HepG2 (cell line): ENCODE results near the gene CDHR4. TPM values are rescaled to one million over a fixed set of nuclear protein-coding genes. Genes with fewer than 3 reads are reported as not detected.

ENCODE experiments used
- BRCA1 ChIP-seq: sonication (generic); formaldehyde crosslinking; IDR thresholded peaks from 2 replicates; pipeline ENCODE4 v1.4.0; 2020; ENCODE audit warnings: missing genetic modification reagents
- CBFB ChIP-seq: sonication (generic); formaldehyde crosslinking; IDR thresholded peaks from 2 replicates; pipeline ENCODE4 v1.4.0; 2020; ENCODE audit warnings: missing genetic modification reagents
- ESRRA ChIP-seq: sonication (generic); formaldehyde crosslinking; IDR thresholded peaks from 2 replicates; pipeline ENCODE4 v1.5.1; 2020; ENCODE audit warnings: mild to moderate bottlenecking, low read depth, missing genetic modification reagents
- EZH2 ChIP-seq: conservative IDR thresholded peaks from 2 replicates; pipeline ENCODE4 v1.6.1; 2012; ENCODE audit warnings: mild to moderate bottlenecking, low read depth, low read length, moderate library complexity
- GATA4 ChIP-seq: sonication (generic); IDR thresholded peaks from 2 replicates; pipeline ENCODE4 v1.6.1; 2016; ENCODE audit warnings: antibody characterized with exemption, low read depth, borderline replicate concordance
- HOXA7 ChIP-seq: sonication (generic); formaldehyde crosslinking; IDR thresholded peaks from 2 replicates; pipeline ENCODE4 v1.8.1; 2022; ENCODE audit warnings: mild to moderate bottlenecking, missing genetic modification reagents, moderate library complexity
- PCBP2 ChIP-seq: fragments of 200-400 bp; formaldehyde crosslinking; optimal IDR thresholded peaks from 2 replicates; pipeline ENCODE3; 2018; ENCODE audit warnings: low read length, low read depth; ENCODE audit not compliant: poor library complexity, severe bottlenecking
- RARG ChIP-seq: sonication (generic); formaldehyde crosslinking; IDR thresholded peaks from 2 replicates; pipeline ENCODE4 v1.4.0; 2020; ENCODE audit warnings: low read depth, mild to moderate bottlenecking, missing genetic modification reagents
- SMC3 ChIP-seq: IDR thresholded peaks from 2 replicates; pipeline ENCODE4 v1.6.1; 2011; ENCODE audit warnings: low read length, improper control_type of control experiment
- SNRNP70 ChIP-seq: fragments of 200-400 bp; formaldehyde crosslinking; IDR thresholded peaks from 2 replicates; pipeline ENCODE4 v1.6.1; 2017; ENCODE audit warnings: mild to moderate bottlenecking, low read depth, low read length, moderate library complexity
- TBP ChIP-seq: sonication (generic); formaldehyde crosslinking; IDR thresholded peaks from 2 replicates; pipeline ENCODE4 v1.5.0; 2020; ENCODE audit warnings: missing genetic modification reagents
- ZFY ChIP-seq: sonication (generic); formaldehyde crosslinking; IDR thresholded peaks from 2 replicates; pipeline ENCODE4 v1.4.0; 2020; ENCODE audit warnings: missing genetic modification reagents
- ZKSCAN5 ChIP-seq: sonication (generic); formaldehyde crosslinking; IDR thresholded peaks from 2 replicates; pipeline ENCODE4 v1.5.1; 2020; ENCODE audit warnings: mild to moderate bottlenecking, missing genetic modification reagents
- ZNF335 ChIP-seq: sonication (generic); formaldehyde crosslinking; IDR thresholded peaks from 2 replicates; pipeline ENCODE4 v1.4.0; 2020; ENCODE audit warnings: missing genetic modification reagents
- ZNF354B ChIP-seq: sonication (generic); formaldehyde crosslinking; IDR thresholded peaks from 2 replicates; pipeline ENCODE4 v1.8.0; 2022; ENCODE audit warnings: mild to moderate bottlenecking, missing genetic modification reagents
- ZNF430 ChIP-seq: sonication (generic); formaldehyde crosslinking; IDR thresholded peaks from 2 replicates; pipeline ENCODE4 v1.9.0; 2021; ENCODE audit warnings: mild to moderate bottlenecking, missing genetic modification reagents
- ZNF501 ChIP-seq: sonication (generic); formaldehyde crosslinking; IDR thresholded peaks from 2 replicates; pipeline ENCODE4 v1.5.1; 2020; ENCODE audit warnings: mild to moderate bottlenecking, moderate library complexity, missing genetic modification reagents
- ZNF562 ChIP-seq: sonication (generic); formaldehyde crosslinking; IDR thresholded peaks from 2 replicates; pipeline ENCODE4 v1.8.0; 2022; ENCODE audit warnings: missing genetic modification reagents, borderline replicate concordance
- ZNF569 ChIP-seq: sonication (generic); formaldehyde crosslinking; IDR thresholded peaks from 2 replicates; pipeline ENCODE4 v1.5.0; 2020; ENCODE audit warnings: mild to moderate bottlenecking, missing genetic modification reagents, moderate library complexity, borderline replicate concordance
- ZNF746 ChIP-seq: sonication (generic); formaldehyde crosslinking; IDR thresholded peaks from 2 replicates; pipeline ENCODE4 v1.8.0; 2022; ENCODE audit warnings: mild to moderate bottlenecking, missing genetic modification reagents
- polyA plus RNA-seq, 8 experiments: library from polyadenylated mRNA; depleted of rRNA in 3 of 8; stranded (reverse) in 7 of 8; unstranded in 1 of 8; fragments of >200 nt; fragmentation: Illumina TruSeq in 4 of 8; extraction: Trizol in 4 of 8; gene quantifications; 2 replicates each; pipeline versions ENCODE4 v1.2.1 to v1.2.3, GENCODE V29; 2011 to 2016; ENCODE audit warnings: low read depth in 4 of 8, missing spikeins in 1 of 8, mixed read lengths in 1 of 8; ENCODE audit not compliant: insufficient read depth in 1 of 8
- total RNA-seq, 5 experiments: library from RNA; depleted of rRNA; stranded (reverse); fragments of >200 nt; fragmentation: Illumina TruSeq; extraction: Trizol; gene quantifications; 2 replicates each; pipeline ENCODE4 v1.2.3, GENCODE V29; 2016; ENCODE audit warnings: low read depth in 1 of 5
- TF ChIP-seq, protein P1 (sequence below): sonication (generic); formaldehyde crosslinking; IDR thresholded peaks from 2 replicates; pipeline ENCODE4 v1.4.0; 2020; ENCODE audit warnings: missing genetic modification reagents
- TF ChIP-seq, protein P2 (sequence below): sonication (generic); formaldehyde crosslinking; IDR thresholded peaks from 2 replicates; pipeline ENCODE4 v1.4.0; 2020; ENCODE audit warnings: missing genetic modification reagents
- TF ChIP-seq, protein P3 (sequence below): sonication (generic); formaldehyde crosslinking; IDR thresholded peaks from 2 replicates; pipeline ENCODE4 v1.5.1; 2020; ENCODE audit warnings: missing genetic modification reagents, mild to moderate bottlenecking, borderline replicate concordance
- TF ChIP-seq, protein P4 (sequence below): sonication (generic); formaldehyde crosslinking; IDR thresholded peaks from 2 replicates; pipeline ENCODE4 v1.4.0; 2020; ENCODE audit warnings: low read depth, mild to moderate bottlenecking, missing genetic modification reagents

Gene CDHR4
- total and polyA plus RNA-seq, 2 of the 13 experiments (the other 11 are each of a cell fraction or from before 2014, with no cell fraction given) = 0.21 TPM; not detected in 1

DNA sequence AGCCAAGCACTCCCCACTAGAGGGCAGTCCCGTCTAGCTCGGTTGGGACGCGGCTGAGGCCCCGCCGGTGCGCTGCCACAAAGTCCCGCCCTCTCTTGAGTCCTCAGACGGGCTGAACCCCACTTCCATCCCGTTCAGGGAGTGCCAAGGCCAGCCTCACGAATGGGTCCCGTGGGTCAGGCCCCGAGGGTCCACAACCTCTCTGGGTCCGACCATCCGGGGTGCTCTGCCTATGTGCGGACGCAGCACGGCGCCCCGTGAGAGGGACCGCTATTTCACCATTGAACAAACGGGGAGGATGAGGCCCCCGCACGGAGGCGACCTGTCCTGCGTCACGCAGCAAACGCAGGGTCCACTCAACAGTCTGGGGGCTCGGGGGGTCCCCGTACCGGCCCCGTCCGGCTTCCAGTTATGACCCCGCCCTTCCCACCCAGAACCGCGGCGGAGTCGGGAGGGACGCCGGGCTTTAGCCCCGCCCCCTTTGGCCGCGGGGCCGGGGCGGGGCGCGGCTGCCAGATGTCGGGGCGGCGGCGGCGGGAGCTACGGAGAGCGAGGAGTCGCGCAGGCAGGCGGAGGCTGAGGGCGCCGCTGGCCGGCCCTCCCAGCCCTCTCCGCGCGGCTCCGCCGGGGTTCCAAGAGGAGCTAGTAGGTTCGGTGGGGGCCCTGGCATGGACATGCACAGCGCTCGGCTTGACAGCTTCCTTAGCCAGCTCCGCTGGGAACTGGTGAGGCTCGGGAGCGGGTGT is 3.2 kb upstream of the CDHR4 start, which contains the start of gene INKA1 (continued):
- TF ChIP-seq CBFB (CRISPR knock-in tag) (peak; percentile 61; the same call in 1 of the 2 replicates), ESRRA (CRISPR knock-in tag) (0 out of 2 replicates have a peak, but pooled peaks have one; percentile 6), ZNF569 (CRISPR knock-in tag) (no peak), RARG (CRISPR knock-in tag) (no peak), ZNF354B (CRISPR knock-in tag) (no peak), GATA4 (no peak), BRCA1 (no peak), TBP (no peak), ZNF335 (no peak), ZKSCAN5 (CRISPR knock-in tag) (no peak; the same call in 1 of the 2 replicates), ZFY (CRISPR knock-in tag) (peak; percentile 60), HOXA7 (no peak), ZNF501 (CRISPR knock-in tag) (peak; percentile 82), SMC3 (no peak; the same call in 1 of the 2 replicates), ZNF746 (no peak), ZNF430 (CRISPR knock-in tag) (peak; percentile 35), ZNF562 (CRISPR knock-in tag) (no peak), PCBP2 (no peak), SNRNP70 (no peak), EZH2 (no peak)
- TF ChIP-seq, protein P1, sequence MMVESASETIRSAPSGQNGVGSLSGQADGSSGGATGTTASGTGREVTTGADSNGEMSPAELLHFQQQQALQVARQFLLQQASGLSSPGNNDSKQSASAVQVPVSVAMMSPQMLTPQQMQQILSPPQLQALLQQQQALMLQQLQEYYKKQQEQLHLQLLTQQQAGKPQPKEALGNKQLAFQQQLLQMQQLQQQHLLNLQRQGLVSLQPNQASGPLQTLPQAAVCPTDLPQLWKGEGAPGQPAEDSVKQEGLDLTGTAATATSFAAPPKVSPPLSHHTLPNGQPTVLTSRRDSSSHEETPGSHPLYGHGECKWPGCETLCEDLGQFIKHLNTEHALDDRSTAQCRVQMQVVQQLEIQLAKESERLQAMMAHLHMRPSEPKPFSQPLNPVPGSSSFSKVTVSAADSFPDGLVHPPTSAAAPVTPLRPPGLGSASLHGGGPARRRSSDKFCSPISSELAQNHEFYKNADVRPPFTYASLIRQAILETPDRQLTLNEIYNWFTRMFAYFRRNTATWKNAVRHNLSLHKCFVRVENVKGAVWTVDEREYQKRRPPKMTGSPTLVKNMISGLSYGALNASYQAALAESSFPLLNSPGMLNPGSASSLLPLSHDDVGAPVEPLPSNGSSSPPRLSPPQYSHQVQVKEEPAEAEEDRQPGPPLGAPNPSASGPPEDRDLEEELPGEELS (CRISPR knock-in tag) = no peak
- TF ChIP-seq, protein P2, sequence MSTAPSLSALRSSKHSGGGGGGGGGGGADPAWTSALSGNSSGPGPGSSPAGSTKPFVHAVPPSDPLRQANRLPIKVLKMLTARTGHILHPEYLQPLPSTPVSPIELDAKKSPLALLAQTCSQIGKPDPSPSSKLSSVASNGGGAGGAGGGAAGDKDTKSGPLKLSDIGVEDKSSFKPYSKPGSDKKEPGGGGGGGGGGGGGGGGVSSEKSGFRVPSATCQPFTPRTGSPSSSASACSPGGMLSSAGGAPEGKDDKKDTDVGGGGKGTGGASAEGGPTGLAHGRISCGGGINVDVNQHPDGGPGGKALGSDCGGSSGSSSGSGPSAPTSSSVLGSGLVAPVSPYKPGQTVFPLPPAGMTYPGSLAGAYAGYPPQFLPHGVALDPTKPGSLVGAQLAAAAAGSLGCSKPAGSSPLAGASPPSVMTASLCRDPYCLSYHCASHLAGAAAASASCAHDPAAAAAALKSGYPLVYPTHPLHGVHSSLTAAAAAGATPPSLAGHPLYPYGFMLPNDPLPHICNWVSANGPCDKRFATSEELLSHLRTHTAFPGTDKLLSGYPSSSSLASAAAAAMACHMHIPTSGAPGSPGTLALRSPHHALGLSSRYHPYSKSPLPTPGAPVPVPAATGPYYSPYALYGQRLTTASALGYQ (CRISPR knock-in tag) = no peak
- TF ChIP-seq, protein P3, sequence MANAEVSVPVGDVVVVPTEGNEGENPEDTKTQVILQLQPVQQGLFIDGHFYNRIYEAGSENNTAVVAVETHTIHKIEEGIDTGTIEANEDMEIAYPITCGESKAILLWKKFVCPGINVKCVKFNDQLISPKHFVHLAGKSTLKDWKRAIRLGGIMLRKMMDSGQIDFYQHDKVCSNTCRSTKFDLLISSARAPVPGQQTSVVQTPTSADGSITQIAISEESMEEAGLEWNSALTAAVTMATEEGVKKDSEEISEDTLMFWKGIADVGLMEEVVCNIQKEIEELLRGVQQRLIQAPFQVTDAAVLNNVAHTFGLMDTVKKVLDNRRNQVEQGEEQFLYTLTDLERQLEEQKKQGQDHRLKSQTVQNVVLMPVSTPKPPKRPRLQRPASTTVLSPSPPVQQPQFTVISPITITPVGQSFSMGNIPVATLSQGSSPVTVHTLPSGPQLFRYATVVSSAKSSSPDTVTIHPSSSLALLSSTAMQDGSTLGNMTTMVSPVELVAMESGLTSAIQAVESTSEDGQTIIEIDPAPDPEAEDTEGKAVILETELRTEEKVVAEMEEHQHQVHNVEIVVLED (CRISPR knock-in tag) = peak; percentile 43; the same call in 1 of the 2 replicates
- TF ChIP-seq, protein P4, sequence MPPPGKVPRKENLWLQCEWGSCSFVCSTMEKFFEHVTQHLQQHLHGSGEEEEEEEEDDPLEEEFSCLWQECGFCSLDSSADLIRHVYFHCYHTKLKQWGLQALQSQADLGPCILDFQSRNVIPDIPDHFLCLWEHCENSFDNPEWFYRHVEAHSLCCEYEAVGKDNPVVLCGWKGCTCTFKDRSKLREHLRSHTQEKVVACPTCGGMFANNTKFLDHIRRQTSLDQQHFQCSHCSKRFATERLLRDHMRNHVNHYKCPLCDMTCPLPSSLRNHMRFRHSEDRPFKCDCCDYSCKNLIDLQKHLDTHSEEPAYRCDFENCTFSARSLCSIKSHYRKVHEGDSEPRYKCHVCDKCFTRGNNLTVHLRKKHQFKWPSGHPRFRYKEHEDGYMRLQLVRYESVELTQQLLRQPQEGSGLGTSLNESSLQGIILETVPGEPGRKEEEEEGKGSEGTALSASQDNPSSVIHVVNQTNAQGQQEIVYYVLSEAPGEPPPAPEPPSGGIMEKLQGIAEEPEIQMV (CRISPR knock-in tag) = no peak
